Type B pancreatic cell (in vitro differentiated cells): ENCODE results near the gene OPTN. TPM values are rescaled to one million over a fixed set of nuclear protein-coding genes. Genes with fewer than 3 reads are reported as not detected.

Experiments
- DNase-seq: peaks from one replicate; pipeline ENCODE4 v3.0.0; 2021; ENCODE audit warnings: mixed read lengths; ENCODE audit not compliant: unreplicated experiment; ENCODE audit errors: extremely low spot score
- H3K27ac Mint-ChIP-seq: 2 replicates; pipeline ENCODE4 v1.8.0; 2021; ENCODE audit warnings: mild to moderate bottlenecking, mixed read lengths
- H3K27me3 Mint-ChIP-seq: 2 replicates; pipeline ENCODE4 v1.8.0; 2021; ENCODE audit warnings: mixed read lengths
- H3K36me3 Mint-ChIP-seq: 2 replicates; pipeline ENCODE4 v1.8.0; 2021; ENCODE audit warnings: mixed read lengths
- H3K4me1 Mint-ChIP-seq: one replicate; pipeline ENCODE4 v1.8.0; 2021; ENCODE audit warnings: mixed read lengths; ENCODE audit not compliant: unreplicated experiment
- H3K4me3 Mint-ChIP-seq: 2 replicates; pipeline ENCODE4 v1.8.0; 2021; ENCODE audit warnings: mild to moderate bottlenecking, mixed read lengths
- H3K9me3 Mint-ChIP-seq: 2 replicates; pipeline ENCODE4 v1.8.0; 2021; ENCODE audit warnings: mixed read lengths
- total RNA-seq: library from RNA; stranded (reverse); gene quantifications from 2 replicates; pipeline ENCODE4 v1.2.1, GENCODE V29; 2021; ENCODE audit warnings: low replicate concordance
- TF ChIP-seq, protein P1 (sequence below): fragments of 200-600 bp; sonication (generic); conservative IDR thresholded peaks from 2 replicates; pipeline ENCODE4 v1.5.0; 2021; ENCODE audit warnings: antibody characterized with exemption, mild to moderate bottlenecking

OPTN gene
- total RNA-seq, 1 donor from 2014 or later, result 43.2 TPM

DNA sequence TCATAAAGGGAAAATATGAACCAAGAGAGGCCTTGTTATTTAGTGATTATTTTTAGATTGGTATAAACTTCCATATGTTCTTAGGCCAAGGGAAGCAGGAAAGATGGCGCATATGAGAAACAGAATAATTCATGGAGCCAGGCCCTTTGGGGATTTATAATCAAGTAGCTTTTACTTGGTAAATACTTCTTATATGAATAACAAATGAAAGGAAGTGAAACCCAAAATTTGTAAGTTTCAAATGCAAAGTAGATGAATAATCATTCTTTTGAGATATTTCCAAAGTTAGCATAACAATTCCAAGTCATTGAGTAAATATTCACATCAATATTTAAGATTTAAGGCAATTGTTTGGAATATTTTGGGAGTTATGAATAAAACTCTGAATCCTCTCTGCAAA, 13.9 kb upstream of the OPTN start:
- Mint-ChIP-seq H3K27ac (no peak overlapping the region), H3K27me3 (peaks cover 3% of the 10 kb centered on the region), H3K4me1 (no peaks in the 10 kb centered on the region), H3K36me3 (no peaks in the 10 kb centered on the region), H3K4me3 (no peak overlapping the region), H3K9me3 (no peaks in the 10 kb centered on the region)
- TF ChIP-seq, protein P1, sequence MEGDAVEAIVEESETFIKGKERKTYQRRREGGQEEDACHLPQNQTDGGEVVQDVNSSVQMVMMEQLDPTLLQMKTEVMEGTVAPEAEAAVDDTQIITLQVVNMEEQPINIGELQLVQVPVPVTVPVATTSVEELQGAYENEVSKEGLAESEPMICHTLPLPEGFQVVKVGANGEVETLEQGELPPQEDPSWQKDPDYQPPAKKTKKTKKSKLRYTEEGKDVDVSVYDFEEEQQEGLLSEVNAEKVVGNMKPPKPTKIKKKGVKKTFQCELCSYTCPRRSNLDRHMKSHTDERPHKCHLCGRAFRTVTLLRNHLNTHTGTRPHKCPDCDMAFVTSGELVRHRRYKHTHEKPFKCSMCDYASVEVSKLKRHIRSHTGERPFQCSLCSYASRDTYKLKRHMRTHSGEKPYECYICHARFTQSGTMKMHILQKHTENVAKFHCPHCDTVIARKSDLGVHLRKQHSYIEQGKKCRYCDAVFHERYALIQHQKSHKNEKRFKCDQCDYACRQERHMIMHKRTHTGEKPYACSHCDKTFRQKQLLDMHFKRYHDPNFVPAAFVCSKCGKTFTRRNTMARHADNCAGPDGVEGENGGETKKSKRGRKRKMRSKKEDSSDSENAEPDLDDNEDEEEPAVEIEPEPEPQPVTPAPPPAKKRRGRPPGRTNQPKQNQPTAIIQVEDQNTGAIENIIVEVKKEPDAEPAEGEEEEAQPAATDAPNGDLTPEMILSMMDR, result no peak
- no peak for DNase-seq

DNA sequence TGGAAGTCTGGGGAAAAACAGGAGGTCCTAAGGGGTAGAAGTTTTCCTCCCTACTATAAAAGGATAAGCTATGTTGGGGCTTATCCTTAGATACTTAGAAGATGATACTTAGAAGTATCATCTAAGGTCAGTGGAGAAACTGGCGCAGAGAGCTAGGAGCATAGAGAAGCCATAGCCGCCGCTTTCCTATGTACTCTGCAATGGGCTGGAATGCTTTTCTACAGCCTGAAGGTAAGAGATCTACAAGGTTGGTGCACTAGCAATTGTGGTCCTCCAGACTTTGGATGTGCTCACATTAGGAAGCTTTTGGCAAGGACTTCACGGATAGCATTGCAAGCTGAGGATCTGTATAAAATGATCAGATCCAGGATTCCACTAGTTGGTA, 12.4 kb upstream of the OPTN start:
- no peak overlapping the region for H3K27ac Mint-ChIP-seq
- H3K9me3 Mint-ChIP-seq, result no peaks in the 10 kb centered on the region

DNA sequence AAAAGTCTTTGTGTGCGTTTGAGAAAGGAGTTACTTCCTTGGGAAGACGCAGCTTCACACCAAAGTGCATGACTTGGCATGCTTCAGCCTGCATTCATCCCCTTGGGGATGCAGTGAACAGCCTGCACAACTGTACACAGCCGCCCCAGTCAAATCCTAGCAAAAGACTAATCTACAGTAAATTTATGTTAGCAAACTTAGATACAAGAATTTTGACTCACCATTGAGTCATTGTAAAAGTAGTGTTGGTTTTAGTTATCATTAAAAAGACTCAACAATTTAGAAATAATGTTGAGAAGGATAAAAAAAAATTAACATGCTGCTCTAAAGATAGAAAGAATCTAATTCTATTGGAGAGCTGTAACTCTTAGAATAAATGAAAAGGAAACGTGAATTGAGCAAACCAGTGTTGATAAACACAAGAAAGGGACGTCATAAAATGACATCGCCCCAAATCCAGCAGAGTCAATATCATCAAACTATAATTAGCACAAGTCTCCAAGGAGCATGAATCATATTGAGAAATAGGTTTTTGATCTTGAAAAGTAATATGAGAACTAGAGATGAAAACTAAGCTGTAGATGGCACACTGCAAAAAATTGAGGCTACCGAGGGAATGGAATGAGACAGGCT, 11.9 kb upstream of the OPTN start:
- Mint-ChIP-seq H3K9me3 (peaks cover 3% of the 10 kb centered on the region), H3K4me1 (peaks cover 10% of the 10 kb centered on the region), H3K36me3 (no peaks in the 10 kb centered on the region), H3K27ac (no peak overlapping the region), H3K4me3 (no peak overlapping the region), H3K27me3 (peaks cover 3% of the 10 kb centered on the region)
- no peak for DNase-seq
- TF ChIP-seq, protein P1, result no peak

More for the DNA sequence above, 12.4 kb upstream of the OPTN start:
- DNase-seq, result no peak
- Mint-ChIP-seq H3K4me1 (peaks cover 5% of the 10 kb centered on the region), H3K36me3 (no peaks in the 10 kb centered on the region), H3K27me3 (peaks cover 3% of the 10 kb centered on the region), H3K4me3 (no peak overlapping the region)
- TF ChIP-seq, protein P1, result no peak

DNA sequence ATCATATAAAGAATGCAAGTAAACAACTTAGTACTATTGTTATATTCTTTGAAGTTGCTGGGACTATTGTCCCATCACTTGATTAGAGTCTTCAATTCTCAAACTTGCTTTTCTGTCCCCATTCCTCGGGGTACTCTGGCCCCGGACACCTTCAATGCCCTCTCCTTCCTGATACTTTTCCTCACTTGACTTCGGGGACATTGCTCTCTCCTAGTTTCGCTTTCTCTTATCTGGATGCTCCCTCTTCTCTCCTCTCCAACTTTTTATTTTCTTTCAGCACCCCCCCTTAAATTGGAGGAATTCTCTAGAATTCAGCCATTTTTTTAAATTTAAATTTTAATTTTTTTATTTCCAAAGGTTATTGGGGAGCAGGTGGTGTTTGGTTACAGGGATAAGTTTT, 10.6 kb upstream of the OPTN start:
- Mint-ChIP-seq H3K4me3 (no peak overlapping the region), H3K36me3 (no peaks in the 10 kb centered on the region), H3K27me3 (peaks cover 3% of the 10 kb centered on the region), H3K9me3 (peaks cover 4% of the 10 kb centered on the region), H3K4me1 (peaks cover 11% of the 10 kb centered on the region), H3K27ac (no peak overlapping the region)
- DNase-seq, result no peak
- TF ChIP-seq, protein P1, result no peak

DNA sequence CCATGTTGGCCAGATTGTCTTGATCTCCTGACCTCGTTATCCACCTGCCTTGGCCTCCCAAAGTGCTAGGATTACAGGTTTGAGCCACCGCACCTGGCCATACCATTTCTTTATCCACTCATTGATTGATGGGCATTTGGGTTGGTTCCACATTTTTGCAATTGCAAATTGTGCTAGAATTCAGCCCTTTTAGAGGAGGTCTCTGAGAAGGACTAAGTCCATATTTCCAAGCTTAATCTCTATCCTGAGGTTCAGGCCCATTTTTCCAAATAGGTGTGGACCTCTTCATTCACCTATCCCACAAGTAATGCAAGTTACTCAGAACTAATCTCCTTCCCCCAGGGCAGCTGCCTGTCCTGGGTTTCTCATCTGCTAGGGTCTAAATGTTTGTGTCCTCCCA, 9.7 kb upstream of the OPTN start:
- Mint-ChIP-seq H3K4me3 (no peak overlapping the region), H3K4me1 (peaks cover 11% of the 10 kb centered on the region)

More for the DNA sequence above, 9.7 kb upstream of the OPTN start:
- peaks cover 4% of the 10 kb centered on the region for H3K9me3 Mint-ChIP-seq
- peaks cover 3% of the 10 kb centered on the region for H3K27me3 Mint-ChIP-seq
- TF ChIP-seq, protein P1, result no peak
- H3K36me3 Mint-ChIP-seq, result no peaks in the 10 kb centered on the region
- no peak for DNase-seq
- no peak overlapping the region for H3K27ac Mint-ChIP-seq
